Stimulated activated CD4-positive, alpha-beta T cell treated with anti-CD3 and anti-CD28 coated beads, Interleukin-12 subunit alpha, Interleukin-12 subunit beta, amount 100 ng/mL, for 4 hours (primary cell): Measurements from ENCODE around the gene PPP6R3.
"Not testable (repeated sequence)": the region's sequence is repeated elsewhere in the genome, so short reads cannot be mapped to it uniquely, and the experiment has no call there.

ENCODE experiments used
- DNase-seq: peaks from one replicate; pipeline ENCODE4 v3.0.0-alpha.2; 2020

The PPP6R3 gene

DNA sequence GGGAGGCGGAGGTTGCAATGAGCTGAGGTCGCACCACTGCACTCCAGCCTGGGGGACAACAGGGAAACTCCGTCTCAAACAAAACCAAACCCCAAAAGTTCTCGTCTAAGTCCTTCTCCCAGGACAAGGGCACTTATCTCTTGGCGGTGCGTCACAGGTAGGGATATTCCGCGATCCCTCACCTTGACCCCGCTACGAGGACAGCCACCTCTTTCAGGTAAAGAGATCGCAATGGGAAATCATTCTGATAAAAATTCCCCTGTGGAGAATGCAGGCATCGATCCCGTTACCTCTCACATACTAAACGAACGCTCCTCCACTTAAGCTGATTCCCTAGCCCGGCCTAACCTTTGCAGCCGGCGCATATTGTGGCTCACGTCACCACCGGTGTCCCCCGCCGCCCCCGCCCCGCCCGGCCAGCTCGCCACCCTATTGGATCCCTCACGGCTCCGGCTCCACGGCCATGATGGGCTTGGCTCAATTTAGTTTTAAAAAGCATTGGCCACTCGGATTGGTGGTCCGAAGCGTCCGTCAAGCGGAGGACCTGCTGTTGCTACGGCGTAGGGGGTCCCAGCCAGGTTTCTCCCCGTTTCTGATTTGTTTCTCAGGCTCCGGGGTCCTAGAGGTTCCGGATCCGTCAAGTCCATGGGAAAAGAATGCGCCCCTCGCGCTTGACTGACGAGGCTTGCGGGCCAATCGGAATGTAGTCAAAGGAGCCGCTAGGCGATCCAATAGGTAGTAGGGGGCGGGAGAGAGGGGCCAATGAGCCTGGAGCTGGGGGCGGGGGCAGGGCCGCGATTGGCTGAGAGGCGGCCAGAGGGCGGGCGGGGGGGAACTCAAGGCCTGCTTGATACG lies 439 bp upstream of the PPP6R3 start:
- DNase-seq, result peak; percentile 94

DNA sequence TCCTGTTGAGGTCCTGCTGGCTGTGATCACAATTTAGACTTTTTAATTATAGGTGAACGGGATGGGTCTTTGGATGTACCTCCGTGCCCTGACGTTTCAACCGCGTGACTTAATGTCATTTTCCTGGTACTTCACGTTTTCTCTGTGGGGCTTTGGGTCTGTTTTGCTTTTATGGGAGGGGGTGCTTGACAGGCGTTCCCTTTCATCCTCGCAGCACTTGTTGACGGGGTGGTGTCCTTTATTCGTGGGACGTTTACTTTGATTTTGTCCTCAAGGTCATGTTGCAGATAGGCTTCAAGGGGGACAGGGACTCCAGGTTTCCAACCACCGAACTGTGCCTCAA lies 994 bp downstream of the PPP6R3 start:
- no peak for DNase-seq

DNA sequence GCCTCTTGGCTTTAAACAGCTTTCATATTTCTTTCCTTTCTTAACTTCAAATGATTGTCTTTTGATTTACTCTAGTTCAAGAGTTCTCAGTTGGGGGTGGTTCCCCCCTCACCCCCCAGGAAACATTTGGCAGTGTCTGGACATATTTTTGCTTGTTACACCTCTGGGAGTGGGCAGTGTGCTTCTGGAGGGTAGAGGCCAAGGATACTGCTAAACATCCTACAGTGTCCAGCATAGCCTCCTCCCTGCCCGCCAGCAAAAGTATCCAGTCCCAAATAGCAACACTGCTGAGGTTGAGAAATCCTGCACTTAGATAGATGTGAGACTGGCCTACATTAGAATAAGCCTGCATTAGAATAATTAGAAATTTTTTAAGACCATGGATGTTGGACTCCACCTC lies 3.2 kb downstream of the PPP6R3 start:
- no peak for DNase-seq

DNA sequence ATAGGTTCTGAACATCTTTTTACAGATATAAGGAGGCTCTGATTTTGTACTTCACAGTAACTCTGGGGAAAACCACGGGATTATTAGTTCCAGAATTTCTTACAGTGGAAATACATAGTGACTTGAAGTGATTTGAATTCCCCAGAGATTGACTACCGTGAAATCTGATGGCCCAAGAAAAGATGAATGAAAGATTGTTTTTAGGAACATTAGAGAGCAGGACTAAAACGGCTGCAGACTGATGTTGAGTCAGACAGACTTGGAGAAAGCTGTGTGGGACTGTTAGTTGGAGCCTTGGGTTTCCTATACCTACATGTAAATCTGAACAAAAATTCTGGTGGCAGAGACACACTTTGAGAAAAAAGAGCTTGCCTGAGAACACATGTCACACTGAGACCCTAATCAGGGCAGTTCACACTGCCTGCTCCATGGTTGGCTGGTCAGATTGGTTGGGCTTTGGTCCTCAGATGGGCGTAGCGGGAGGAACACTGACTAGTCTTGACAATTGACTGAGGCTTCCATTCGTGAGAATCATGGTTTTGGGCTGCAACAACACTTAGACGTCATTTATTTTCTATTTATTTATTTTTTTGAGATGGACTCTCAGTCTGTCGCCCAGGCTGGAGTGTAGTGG lies 6.8 kb downstream of the PPP6R3 start:
- no peak for DNase-seq

DNA sequence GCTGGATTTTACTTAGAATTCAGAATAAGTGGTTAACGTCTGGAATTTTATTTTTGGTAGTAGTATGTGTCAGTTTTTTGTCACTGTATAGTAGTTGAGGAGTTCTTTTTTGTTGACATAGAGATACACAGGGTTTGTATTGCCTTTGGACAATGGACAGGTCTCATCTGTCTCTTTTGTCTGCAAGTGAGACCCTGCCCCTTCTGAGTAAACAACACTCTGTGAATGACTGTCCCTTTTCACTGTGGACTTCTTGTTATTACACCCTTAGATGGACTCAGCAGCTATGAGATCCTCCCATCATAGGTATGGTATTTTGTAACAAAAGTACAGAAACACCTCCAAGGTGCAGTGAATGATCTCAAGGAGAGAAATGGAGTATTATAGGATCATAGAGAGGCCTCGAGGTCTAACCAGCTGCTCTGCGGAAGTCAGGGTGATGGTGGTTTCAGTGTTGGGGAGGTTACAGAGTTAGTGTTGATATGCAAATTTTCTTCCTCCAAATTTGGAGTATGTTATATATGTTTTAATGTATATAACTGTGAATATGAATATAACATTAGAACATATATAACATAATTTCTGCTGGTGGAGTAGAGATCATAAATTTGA lies 7.8 kb downstream of the PPP6R3 start:
- DNase-seq, result no peak

DNA sequence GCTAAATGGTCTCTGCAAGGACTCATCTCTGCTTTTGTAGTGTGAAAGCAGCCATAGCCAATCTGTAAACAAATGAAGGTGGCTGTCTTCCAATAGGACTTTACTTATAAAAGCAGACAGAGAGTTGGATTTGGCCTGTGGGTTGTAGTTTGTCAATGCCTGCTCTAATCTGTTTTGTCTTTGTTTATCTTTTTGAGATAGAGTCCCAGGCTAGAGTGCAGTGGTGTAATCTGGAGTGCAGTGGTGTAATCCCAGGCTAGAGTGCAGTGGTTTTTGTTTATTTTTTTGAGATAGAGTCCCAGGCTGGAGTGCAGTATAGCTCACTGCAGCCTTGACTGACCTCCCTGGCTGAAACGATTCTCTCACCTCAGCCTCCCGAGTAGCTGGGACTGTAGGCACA lies 8.6 kb downstream of the PPP6R3 start:
- no peak for DNase-seq

DNA sequence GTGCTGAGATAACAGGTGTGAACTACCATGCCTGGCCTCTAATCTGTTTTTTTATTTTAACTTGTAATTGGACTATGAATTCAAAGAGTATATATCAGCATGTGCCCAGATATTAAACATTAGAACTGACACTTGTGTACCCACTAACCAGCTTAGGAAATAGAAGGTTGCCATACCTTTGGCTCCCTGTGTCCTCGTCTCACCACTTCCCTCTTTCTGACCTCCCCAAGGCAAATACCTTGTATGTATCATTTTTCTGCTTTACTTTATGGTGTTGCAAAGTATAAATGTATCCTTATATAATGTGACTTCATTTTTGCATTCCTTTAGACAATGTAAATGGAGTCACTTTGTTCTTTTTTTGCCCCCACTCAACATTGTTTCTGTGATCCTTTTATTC lies 9.1 kb downstream of the PPP6R3 start:
- DNase-seq, result no peak

DNA sequence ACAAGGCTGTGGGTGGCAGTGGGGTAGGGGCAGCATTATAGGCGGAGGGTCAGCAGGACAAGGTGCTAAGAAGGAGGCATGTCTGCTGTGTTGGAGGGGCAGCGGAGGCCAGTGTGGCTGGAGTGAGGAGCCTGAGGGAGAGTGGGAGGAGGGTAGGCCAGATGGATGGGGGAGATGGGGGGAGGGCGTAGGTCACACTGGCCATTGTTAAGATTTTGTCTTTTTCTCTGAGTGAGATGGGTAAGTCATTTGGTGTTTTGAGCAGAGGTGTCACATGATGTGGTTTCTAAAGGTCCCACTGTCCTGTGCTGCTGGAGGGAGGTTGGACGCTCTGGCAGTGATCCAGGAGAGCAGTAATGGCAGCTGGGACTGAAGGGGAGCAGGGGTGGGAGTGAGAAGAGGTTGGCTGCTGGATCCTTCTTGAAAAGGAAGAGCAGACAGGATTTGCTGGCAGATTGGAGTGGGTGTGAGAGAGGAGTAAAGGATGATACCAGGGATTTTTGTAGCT lies 9.8 kb downstream of the PPP6R3 start:
- DNase-seq, result no peak

DNA sequence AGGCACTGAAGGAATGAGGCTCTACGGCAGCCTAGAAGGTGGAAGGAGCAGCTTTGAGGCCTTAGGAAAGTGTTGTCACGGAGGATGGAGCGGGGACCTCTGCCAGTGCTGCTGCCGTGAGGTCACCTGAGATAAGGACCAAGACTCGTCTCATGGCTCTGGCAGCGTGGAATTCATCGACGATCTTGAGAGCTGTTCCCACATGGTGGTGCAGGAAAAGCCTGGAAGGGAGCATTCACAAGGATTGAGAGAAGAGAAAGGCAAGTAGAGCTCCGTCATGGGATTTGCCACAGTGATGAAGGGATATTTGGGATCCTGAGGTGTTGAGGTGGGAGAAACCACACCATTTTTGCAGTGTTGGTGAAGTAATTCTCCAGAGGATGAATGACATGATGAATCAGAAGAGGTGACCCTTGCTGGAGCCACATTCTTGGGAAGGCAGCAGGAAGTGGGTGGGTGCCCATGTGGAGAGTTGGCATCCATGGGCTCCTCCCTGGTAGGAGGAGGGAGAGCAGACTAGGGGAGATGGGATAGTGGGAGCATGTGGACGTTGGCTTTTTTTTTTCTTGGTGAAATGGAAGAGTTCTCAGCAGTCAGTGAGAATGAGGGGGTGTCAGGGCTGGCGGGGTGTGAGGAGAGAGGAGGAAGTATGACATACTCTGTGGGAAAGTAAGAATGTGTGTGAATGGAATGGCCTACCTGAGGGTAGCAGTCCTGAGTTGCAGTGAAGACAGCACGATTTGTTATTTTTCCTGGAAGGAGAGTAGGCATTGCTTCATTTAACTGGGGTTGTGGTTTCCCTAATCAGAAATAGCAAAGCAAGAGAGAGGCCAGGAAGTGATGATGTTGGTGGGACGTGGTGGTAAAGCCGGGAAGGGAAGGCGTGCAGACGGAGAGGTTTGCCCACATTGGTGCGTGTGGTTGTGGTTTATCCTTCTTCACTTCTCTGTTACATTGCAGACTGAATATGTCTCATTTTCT lies 11.1 kb downstream of the PPP6R3 start:
- peak; percentile 22 for DNase-seq

DNA sequence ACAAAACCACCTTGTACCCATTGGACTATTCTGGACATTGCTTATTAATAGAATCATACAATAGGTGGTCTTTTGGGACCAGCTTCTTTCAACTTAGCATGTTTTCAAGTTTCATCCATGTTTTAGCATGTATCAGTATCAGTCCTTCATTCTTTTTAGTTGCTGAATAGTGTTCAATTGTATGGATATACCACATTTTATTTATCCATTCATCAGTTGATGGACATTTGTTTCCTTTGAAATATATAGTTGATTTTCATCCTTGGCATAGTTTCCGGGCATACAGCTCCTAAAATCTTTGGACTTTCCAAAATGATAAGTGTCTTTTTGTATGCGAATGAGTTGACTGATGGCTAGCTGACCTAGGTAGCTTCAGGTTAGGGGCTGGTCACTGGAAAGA lies 12.2 kb downstream of the PPP6R3 start:
- no peak for DNase-seq

DNA sequence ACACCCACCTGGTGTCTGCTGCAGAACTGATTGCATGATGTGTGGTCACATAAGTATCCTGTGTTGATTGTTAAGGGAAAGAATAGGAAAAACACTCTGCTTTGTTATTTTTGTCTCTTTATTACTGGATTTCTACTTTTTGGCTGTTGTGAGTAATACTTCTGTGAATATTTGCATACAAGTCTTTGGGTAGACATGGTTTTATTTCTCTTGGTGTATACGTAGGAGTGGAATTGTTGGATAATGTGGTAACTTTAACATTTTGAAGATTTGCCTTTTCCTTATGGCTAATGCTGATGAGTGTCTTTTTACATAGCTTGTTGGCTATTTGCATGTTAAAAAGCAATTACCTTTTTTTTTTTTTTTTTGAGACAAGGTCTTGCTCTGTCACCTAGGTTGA lies 13.1 kb downstream of the PPP6R3 start:
- no peak for DNase-seq

DNA sequence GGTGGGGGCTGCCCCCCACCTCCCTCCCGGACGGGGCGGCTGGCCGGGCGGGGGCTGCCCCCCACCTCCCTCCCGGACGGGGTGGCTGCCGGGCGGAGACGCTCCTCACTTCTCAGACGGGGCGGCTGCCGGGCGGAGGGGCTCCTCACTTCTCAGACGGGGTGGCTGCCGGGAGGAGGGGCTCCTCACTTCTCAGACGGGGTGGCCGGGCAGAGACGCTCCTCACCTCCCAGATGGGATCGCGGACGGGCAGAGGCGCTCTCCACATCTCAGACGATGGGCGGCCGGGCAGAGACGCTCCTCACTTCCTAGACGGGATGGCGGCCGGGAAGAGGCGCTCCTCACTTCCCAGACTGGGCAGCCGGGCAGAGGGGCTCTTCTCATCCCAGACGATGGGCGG lies 15.1 kb downstream of the PPP6R3 start:
- DNase-seq, result not testable (repeated sequence)

DNA sequence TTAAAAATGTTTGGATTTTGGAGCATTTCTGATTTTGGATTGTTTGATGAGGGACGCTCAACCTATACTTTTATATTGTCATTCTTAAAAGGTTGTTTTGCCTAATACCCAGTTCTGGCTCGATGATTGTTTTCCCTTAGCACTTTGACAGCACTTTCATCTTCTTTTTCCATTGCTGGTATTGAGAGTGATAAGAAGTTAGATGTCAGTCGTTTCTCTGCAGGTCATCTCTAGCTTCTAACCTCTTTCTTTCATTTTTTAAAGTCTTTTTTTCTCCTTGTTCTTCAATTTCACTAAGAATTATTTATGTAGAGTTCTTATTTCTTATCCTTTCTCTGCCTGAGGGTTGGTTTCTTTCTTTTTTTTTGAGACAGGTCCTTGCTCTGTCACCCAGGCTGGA lies 18.8 kb downstream of the PPP6R3 start:
- DNase-seq, result no peak

DNA sequence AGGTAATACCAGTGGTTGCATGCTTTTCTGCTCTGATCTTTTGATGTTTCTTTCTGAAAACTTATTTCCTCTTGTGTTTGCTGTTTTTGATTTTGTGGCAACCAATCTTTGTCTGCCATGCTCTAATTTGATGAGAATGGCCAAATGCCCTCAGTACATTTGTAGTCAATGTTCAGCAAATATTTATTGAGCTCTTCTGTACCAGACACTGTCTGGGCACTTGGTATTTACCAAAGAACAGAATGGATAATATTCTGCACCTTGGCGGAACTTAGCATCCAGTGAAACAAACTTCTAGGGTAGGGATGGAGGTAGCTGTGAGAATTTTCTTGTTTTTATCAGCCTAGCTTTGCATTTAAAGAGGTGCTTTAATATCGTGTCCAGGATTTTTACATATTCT lies 19.6 kb downstream of the PPP6R3 start:
- DNase-seq, result no peak

DNA sequence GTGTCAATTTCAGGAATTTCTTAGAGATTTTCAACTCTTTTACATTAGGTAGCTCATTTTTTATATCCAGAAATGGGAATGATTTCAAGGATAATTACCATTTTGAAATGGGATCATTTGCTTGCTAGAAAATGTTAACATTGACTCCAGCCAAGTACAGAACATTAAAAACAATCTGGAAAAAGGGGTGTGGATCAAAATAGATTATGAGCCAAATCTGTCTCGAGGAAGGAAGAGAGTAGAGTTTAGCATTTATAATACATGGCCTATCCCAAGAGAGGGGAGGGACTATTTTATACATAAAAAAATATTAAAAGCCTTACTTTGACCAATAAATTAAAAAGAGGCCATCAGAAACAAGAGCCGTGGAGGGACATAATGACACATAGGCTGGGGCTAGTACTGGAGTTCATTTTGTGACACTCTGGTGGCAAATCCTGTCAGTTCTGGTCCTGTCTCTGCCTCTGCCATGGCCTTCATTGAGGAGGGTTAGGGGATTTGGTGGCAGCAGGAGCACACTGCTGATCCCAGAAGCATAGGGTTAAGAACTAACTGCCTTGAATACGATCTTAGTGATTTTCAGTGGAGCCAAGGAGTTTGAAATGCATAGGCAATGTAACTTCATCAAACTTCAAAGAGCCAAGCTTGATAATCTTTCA lies 20.4 kb downstream of the PPP6R3 start:
- no peak for DNase-seq

DNA sequence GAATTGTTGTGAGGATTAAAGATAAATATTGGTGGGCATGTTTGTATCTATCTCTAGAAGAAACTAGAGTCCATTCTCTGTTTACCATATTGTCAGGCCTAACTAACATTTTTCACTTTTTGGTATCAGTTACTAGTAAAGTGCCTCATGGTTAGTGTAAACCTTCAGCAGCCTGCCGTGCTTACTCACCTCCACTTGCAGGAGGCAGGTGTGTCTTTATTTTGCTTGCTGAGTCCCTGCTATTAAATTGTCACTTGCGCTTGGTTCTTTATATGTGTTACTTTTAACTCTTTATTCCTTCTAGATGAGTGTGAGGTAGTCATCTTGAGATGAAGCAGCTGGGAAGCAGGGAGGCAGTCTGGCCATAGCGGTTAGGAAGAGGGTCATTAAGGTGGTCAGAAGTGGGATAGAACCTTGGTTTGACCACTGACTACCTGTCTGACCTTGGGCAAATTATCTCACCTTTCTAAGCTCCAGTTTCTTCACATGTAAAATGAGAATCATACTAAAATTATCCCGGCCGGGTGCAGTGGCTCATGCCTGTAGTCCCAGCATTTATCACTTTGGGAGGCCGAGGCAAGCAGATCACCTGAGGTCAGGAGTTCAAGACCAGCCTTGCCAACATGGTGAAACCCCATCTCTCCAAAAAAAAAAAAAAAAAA lies 21.2 kb downstream of the PPP6R3 start:
- DNase-seq, result no peak

DNA sequence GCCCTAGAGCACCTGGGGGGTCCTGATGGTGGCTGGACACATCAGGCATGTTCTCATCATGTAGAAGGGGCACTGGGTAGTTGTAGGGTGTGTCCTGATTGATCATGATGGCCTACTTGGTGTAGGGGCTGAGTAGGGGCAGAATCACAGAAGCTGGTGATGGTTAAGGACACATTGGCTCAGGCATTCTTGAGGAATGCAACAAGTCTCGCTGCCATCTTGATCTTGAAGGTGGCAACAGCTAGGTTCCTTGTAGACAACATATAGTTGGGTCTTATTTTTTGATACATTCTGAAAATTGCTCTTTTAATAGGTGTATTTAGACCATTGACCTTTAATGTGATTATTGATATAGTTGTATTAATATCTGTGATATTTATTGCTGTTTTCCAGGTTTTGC lies 28.1 kb downstream of the PPP6R3 start:
- DNase-seq, result no peak

DNA sequence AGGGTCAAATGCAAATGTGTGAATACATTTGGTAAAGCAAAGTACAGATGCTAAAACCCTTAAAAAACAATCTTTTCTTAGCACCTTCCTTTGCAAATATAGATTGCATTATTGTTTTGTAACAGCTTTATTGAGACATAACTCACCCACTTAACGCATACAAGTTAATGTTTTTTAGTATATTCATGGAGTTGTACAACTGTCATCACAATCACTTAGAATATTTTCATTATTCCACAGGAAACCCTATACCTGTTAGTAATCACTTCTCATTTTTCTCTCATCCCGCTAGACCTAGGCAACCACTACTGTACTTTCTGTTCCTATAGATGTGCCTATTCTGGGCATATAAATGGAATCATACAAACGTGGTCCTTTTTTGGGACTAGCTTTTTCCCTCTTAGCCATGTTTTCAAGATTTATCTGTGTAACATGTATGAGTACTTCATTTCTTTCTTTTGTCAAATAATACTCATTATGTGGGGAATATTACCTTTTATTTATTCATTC lies 34.7 kb downstream of the PPP6R3 start:
- DNase-seq, result no peak

DNA sequence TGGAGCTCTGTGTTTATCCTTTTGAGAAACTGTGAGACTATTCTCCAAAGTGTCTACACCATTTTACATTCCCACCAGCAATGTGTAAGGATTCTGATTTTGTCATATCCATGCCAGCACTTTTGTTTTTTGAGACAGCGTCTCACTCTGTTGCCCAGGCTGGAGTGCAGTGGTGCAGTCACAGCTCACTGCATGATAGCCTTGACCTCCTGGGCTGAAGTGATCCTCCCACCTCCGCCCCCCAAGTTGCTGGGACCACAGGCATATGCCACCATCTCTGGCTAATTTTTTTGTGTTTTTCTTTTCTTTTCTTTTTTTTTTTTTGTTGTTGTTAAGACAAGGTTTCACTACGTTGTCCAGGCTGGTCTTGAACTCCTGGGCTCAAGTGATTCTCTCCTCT lies 35.3 kb downstream of the PPP6R3 start:
- DNase-seq, result no peak

DNA sequence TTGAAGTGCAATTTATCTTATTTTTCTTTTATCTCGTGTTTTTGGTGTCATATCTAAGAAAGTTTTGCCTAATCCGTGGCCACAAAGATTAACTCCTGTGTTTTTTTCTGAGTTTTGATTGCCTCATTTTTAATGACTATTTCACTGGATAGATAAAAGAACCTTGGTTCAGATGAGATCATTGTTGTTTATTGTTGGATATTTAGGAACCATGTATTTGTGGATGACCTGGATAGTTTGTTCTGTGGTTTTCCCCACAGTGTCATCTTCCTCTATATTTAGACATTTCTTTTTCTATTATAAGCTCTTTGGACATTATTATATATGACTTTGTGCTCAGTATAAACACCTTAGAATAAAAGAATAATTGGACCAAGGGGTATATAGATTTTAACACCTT lies 37.2 kb downstream of the PPP6R3 start:
- no peak for DNase-seq

DNA sequence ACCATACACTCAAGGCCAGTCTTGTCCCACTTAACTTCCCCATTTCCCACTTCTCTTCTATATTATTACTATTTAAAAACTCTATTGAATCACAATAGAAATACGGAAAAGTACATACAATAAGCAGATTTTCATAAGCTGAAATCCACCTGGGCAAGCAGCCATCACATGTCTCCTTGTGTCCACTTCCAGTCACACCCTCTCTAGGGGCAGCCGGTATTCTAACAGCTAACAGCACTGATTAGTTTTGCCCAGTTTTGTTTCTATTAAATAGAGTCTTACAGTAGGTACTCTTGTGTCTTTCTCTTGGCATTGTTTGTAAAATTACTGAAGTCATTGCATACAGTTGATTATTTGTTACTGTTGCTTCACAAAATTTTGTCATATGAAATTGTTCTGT lies 37.8 kb downstream of the PPP6R3 start:
- no peak for DNase-seq
